ENCODE data around the gene OR10J5. TPM values are rescaled to one million over a fixed set of nuclear protein-coding genes. Genes with fewer than 3 reads are reported as not detected.
"Not testable (repeated sequence)": the region's sequence is repeated elsewhere in the genome, so short reads cannot be mapped to it uniquely, and the experiment has no call there.

Gene OR10J5
- total and polyA plus RNA-seq, 7 experiments from 2014 or later, result not detected

DNA sequence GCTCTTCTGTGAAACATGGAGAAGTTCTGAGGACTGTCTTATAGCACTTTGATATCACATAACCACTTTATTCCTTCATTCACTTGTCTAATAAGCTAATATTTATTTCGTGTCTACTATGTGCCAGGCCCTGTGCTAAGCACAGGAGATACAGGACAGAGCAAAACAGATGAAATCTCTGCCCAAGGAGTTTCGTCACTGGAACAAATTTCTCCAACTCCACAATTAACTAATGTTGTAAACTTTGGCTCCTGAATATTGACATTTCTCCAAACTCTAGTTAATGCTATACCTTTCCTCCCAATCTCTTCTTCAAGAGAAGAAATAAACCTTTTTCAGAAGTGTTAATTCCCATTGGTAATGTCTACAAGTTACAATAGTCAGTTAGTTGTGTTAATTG, 24.8 kb upstream of the OR10J5 start:
- Mint-ChIP-seq H3K27me3 (peaks cover 0 to 22% (median 19%) of the 10 kb centered on the region in 5 donors), H3K4me3 (no peak overlapping the region), H3K9me3 (peaks cover 0 to 4% (median 0%) of the 10 kb centered on the region in 11 donors), H3K27ac (no peak overlapping the region), H3K36me3 (no peaks in the 10 kb centered on the region), H3K4me1 (no peaks in the 10 kb centered on the region)
- Histone ChIP-seq H3K27ac (ENCODE audit: low read depth, low read length) (no peak overlapping the region), H3K4me3 (ENCODE audit: low read length) (no peak overlapping the region), H3K27me3 (ENCODE audit: control insufficient read depth in 2 of 2, insufficient read depth in 2 of 2, low read length in 2 of 2) (no peaks in the 10 kb centered on the region), H3K4me1 (ENCODE audit: control insufficient read depth in 2 of 2, insufficient read depth in 2 of 2, low read length in 2 of 2) (no peaks in the 10 kb centered on the region), H3K9me3 (ENCODE audit: control insufficient read depth in 2 of 3, low read length in 3 of 3) (no peaks in the 10 kb centered on the region), H3K36me3 (ENCODE audit: control insufficient read depth in 2 of 3, insufficient read depth in 3 of 3, low read length in 3 of 3) (no peaks in the 10 kb centered on the region)
- intact Hi-C loops (cut with micrococcal nuclease), result no loop called here
- no peak for ATAC-seq
- CTCF ChIA-PET, result no interaction called here
- POLR2A ChIA-PET, result no interaction called here
- DNase-seq, result no peak

GRCh38 chr1:159556931-159557369, 21.1 kb upstream of the OR10J5 start:
- H3K4me3 Mint-ChIP-seq, result no peak overlapping the region

DNA sequence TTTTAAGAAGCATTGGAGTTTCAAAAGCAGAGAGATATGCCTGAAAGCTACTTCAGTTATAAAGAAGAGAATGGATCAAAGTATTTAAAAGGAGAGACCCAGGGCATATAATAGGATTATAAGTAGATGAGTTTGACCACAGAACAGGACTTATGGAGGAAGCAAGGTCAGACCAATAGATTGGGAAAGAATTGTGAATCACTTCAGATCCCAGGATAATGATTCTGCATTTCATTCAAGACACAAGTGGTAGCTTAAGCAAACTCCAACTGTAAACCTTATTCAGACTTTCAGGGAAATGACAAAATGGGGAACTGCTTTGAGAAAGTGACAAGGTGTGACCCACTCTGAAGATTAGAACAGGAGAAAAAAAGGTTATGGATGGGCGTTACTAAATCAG, 18.9 kb upstream of the OR10J5 start:
- ChIA-PET CTCF (no interaction called here), POLR2A (interaction anchor here (0.7 kb wide), 1 partner anchor 146 kb away, joined by 3 read pairs; no protein-coding TSS in a partner anchor)
- no peak for ATAC-seq
- H3K27me3 ChIP-seq (ENCODE audit: control insufficient read depth in 2 of 2, insufficient read depth in 2 of 2, low read length in 2 of 2), result no peaks in the 10 kb centered on the region
- Mint-ChIP-seq H3K4me1 (peaks cover 0 to 4% (median 0%) of the 10 kb centered on the region in 7 donors), H3K27me3 (peaks cover 0 to 34% (median 27%) of the 10 kb centered on the region in 5 donors), H3K27ac (no peak overlapping the region), H3K36me3 (no peaks in the 10 kb centered on the region), H3K4me3 (no peak overlapping the region), H3K9me3 (peaks cover 0 to 5% (median 0%) of the 10 kb centered on the region in 11 donors)
- intact Hi-C loops (cut with micrococcal nuclease), result no loop called here
- H3K9me3 ChIP-seq (ENCODE audit: control insufficient read depth in 2 of 3, low read length in 3 of 3), result no peaks in the 10 kb centered on the region
- H3K4me3 ChIP-seq (ENCODE audit: low read length), result no peak overlapping the region
- no peak for DNase-seq
- H3K4me1 ChIP-seq (ENCODE audit: control insufficient read depth in 2 of 2, insufficient read depth in 2 of 2, low read length in 2 of 2), result no peaks in the 10 kb centered on the region
- H3K36me3 ChIP-seq (ENCODE audit: control insufficient read depth in 2 of 3, insufficient read depth in 3 of 3, low read length in 3 of 3), result no peaks in the 10 kb centered on the region
- no peak overlapping the region for H3K27ac ChIP-seq (ENCODE audit: low read depth, low read length)

More at GRCh38 chr1:159556931-159557369, 21.1 kb upstream of the OR10J5 start:
- Histone ChIP-seq H3K36me3 (ENCODE audit: control insufficient read depth in 2 of 3, insufficient read depth in 3 of 3, low read length in 3 of 3) (no peaks in the 10 kb centered on the region), H3K27ac (ENCODE audit: low read depth, low read length) (no peak overlapping the region), H3K4me3 (ENCODE audit: low read length) (no peak overlapping the region), H3K4me1 (ENCODE audit: control insufficient read depth in 2 of 2, insufficient read depth in 2 of 2, low read length in 2 of 2) (no peaks in the 10 kb centered on the region), H3K9me3 (ENCODE audit: control insufficient read depth in 2 of 3, low read length in 3 of 3) (no peaks in the 10 kb centered on the region), H3K27me3 (ENCODE audit: control insufficient read depth in 2 of 2, insufficient read depth in 2 of 2, low read length in 2 of 2) (no peaks in the 10 kb centered on the region)
- H3K27me3 Mint-ChIP-seq, result peaks cover 0 to 26% (median 17%) of the 10 kb centered on the region in 5 donors
- intact Hi-C loops (cut with micrococcal nuclease), result no loop called here
- ATAC-seq, result no peak
- ChIA-PET CTCF (no interaction called here), POLR2A (no interaction called here)
- no peak overlapping the region for H3K27ac Mint-ChIP-seq
- H3K4me1 Mint-ChIP-seq, result peaks cover 0 to 2% (median 0%) of the 10 kb centered on the region in 7 donors
- H3K9me3 Mint-ChIP-seq, result peaks cover 0 to 5% (median 0%) of the 10 kb centered on the region in 11 donors
- DNase-seq, result no peak
- H3K36me3 Mint-ChIP-seq, result no peaks in the 10 kb centered on the region

- no peak for ATAC-seq
- peaks cover 0 to 35% (median 24%) of the 10 kb centered on the region in 5 donors for H3K27me3 Mint-ChIP-seq
- no peak overlapping the region for H3K4me3 Mint-ChIP-seq
- CTCF ChIA-PET, result no interaction called here
- Histone ChIP-seq H3K4me3 (ENCODE audit: low read length) (no peak overlapping the region), H3K36me3 (ENCODE audit: control insufficient read depth in 2 of 3, insufficient read depth in 3 of 3, low read length in 3 of 3) (no peaks in the 10 kb centered on the region), H3K9me3 (ENCODE audit: control insufficient read depth in 2 of 3, low read length in 3 of 3) (no peaks in the 10 kb centered on the region), H3K4me1 (ENCODE audit: control insufficient read depth in 2 of 2, insufficient read depth in 2 of 2, low read length in 2 of 2) (no peaks in the 10 kb centered on the region), H3K27ac (ENCODE audit: low read depth, low read length) (no peak overlapping the region), H3K27me3 (ENCODE audit: control insufficient read depth in 2 of 2, insufficient read depth in 2 of 2, low read length in 2 of 2) (no peaks in the 10 kb centered on the region)
- POLR2A ChIA-PET, result interaction anchor here (0.7 kb wide), 1 partner anchor 146 kb away, joined by 3 read pairs; no protein-coding TSS in a partner anchor
- intact Hi-C loops (cut with micrococcal nuclease), result no loop called here
- no peak overlapping the region for H3K27ac Mint-ChIP-seq
- H3K36me3 Mint-ChIP-seq, result no peaks in the 10 kb centered on the region
- peaks cover 0 to 5% (median 0%) of the 10 kb centered on the region in 11 donors for H3K9me3 Mint-ChIP-seq
- DNase-seq, result no peak
- peaks cover 0 to 4% (median 0%) of the 10 kb centered on the region in 7 donors for H3K4me1 Mint-ChIP-seq
Measured at GRCh38 chr1:159554261-159554660, 18.5 kb upstream of the OR10J5 start.

- Mint-ChIP-seq H3K9me3 (peaks cover 0 to 2% (median 0%) of the 10 kb centered on the region in 11 donors), H3K36me3 (no peaks in the 10 kb centered on the region), H3K27me3 (peaks cover 0 to 37% (median 23%) of the 10 kb centered on the region in 5 donors), H3K4me3 (no peak overlapping the region), H3K27ac (no peak overlapping the region), H3K4me1 (peaks cover 0 to 1% (median 0%) of the 10 kb centered on the region in 7 donors)
- Histone ChIP-seq H3K4me3 (ENCODE audit: low read length) (no peak overlapping the region), H3K27me3 (ENCODE audit: control insufficient read depth in 2 of 2, insufficient read depth in 2 of 2, low read length in 2 of 2) (no peaks in the 10 kb centered on the region), H3K27ac (ENCODE audit: low read depth, low read length) (no peak overlapping the region), H3K36me3 (ENCODE audit: control insufficient read depth in 2 of 3, insufficient read depth in 3 of 3, low read length in 3 of 3) (no peaks in the 10 kb centered on the region), H3K4me1 (ENCODE audit: control insufficient read depth in 2 of 2, insufficient read depth in 2 of 2, low read length in 2 of 2) (no peaks in the 10 kb centered on the region), H3K9me3 (ENCODE audit: control insufficient read depth in 2 of 3, low read length in 3 of 3) (no peaks in the 10 kb centered on the region)
- intact Hi-C loops (cut with micrococcal nuclease), result no loop called here
- no peak for DNase-seq
- CTCF ChIA-PET, result no interaction called here
- ATAC-seq, result no peak
- POLR2A ChIA-PET, result no interaction called here
Measured at GRCh38 chr1:159548126-159548525, 12.3 kb upstream of the OR10J5 start.

- POLR2A ChIA-PET, result no interaction called here
- H3K27me3 Mint-ChIP-seq, result peaks cover 0 to 30% (median 20%) of the 10 kb centered on the region in 5 donors
Measured at GRCh38 chr1:159532922-159533321, 2.9 kb downstream of the OR10J5 start.

GRCh38 chr1:159524792-159525191, 11.0 kb downstream of the OR10J5 start:
- H3K36me3 ChIP-seq (ENCODE audit: control insufficient read depth in 2 of 3, insufficient read depth in 3 of 3, low read length in 3 of 3); H3K9me3 ChIP-seq (ENCODE audit: control insufficient read depth in 2 of 3, low read length in 3 of 3); H3K4me1 ChIP-seq (ENCODE audit: control insufficient read depth in 2 of 2, insufficient read depth in 2 of 2, low read length in 2 of 2); H3K36me3 Mint-ChIP-seq; POLR2A ChIA-PET; ATAC-seq; H3K4me3 ChIP-seq (ENCODE audit: low read length); H3K27ac Mint-ChIP-seq; H3K27me3 ChIP-seq (ENCODE audit: control insufficient read depth in 2 of 2, insufficient read depth in 2 of 2, low read length in 2 of 2); H3K27ac ChIP-seq (ENCODE audit: low read depth, low read length); DNase-seq; H3K4me1 Mint-ChIP-seq; H3K4me3 Mint-ChIP-seq; intact Hi-C loops (cut with micrococcal nuclease): not testable (repeated sequence)
- CTCF ChIA-PET, result interaction anchor here (0.8 kb wide), 1 partner anchor 28 kb away, joined by 6 read pairs; no protein-coding TSS in a partner anchor
- H3K27me3 Mint-ChIP-seq, result peaks cover 0 to 20% (median 0%) of the 10 kb centered on the region in 5 donors
- H3K9me3 Mint-ChIP-seq, result peaks cover 0 to 25% (median 10%) of the 10 kb centered on the region in 11 donors

More at GRCh38 chr1:159532922-159533321, 2.9 kb downstream of the OR10J5 start:
- CTCF ChIA-PET, result no interaction called here
- peaks cover under 1 to 20% (median 4%) of the 10 kb centered on the region in 11 donors for H3K9me3 Mint-ChIP-seq
- no peaks in the 10 kb centered on the region for H3K36me3 ChIP-seq (ENCODE audit: control insufficient read depth in 2 of 3, insufficient read depth in 3 of 3, low read length in 3 of 3)
- no peak overlapping the region for H3K27ac Mint-ChIP-seq
- DNase-seq, result no peak
- no peak for ATAC-seq
- no peaks in the 10 kb centered on the region for H3K4me1 ChIP-seq (ENCODE audit: control insufficient read depth in 2 of 2, insufficient read depth in 2 of 2, low read length in 2 of 2)
- H3K27ac ChIP-seq (ENCODE audit: low read depth, low read length), result no peak overlapping the region
- no peaks in the 10 kb centered on the region for H3K4me1 Mint-ChIP-seq
- no peak overlapping the region for H3K4me3 ChIP-seq (ENCODE audit: low read length)
- intact Hi-C loops (cut with micrococcal nuclease), result no loop called here
- H3K9me3 ChIP-seq (ENCODE audit: control insufficient read depth in 2 of 3, low read length in 3 of 3), result no peaks in the 10 kb centered on the region
- H3K36me3 Mint-ChIP-seq, result no peaks in the 10 kb centered on the region
- H3K27me3 ChIP-seq (ENCODE audit: control insufficient read depth in 2 of 2, insufficient read depth in 2 of 2, low read length in 2 of 2), result no peaks in the 10 kb centered on the region
- no peak overlapping the region for H3K4me3 Mint-ChIP-seq
